Keratinocyte (primary cell): ENCODE measurements around the gene CDH13. TPM values are rescaled to one million over a fixed set of nuclear protein-coding genes. Genes with fewer than 3 reads are reported as not detected.

Experiments
- DNase-seq: peaks from one replicate; pipeline ENCODE4 v3.0.0-alpha.2; 2011; ENCODE audit warnings: low read depth, missing footprints, low spot score
- FAIRE-seq: peaks from 2 replicates; lab custom pipeline; 2011; peaks lifted over from hg19 to GRCh38; lab: Jason Lieb, UNC
- H2AFZ ChIP-seq: 2 replicates; pipeline ENCODE4 v1.6.0; 2012; ENCODE audit warnings: low read length, control low read depth, inconsistent platforms; ENCODE audit not compliant: control insufficient read depth
- H3K27ac ChIP-seq: 2 replicates; pipeline ENCODE4 v1.5.1; 2011; ENCODE audit warnings: low read length; ENCODE audit not compliant: control insufficient read depth, insufficient read depth
- H3K27me3 ChIP-seq: 3 replicates; pipeline ENCODE4 v1.6.0; 2011; ENCODE audit warnings: low read length; ENCODE audit not compliant: control insufficient read depth, insufficient read depth; ENCODE audit errors: extremely low read depth
- H3K36me3 ChIP-seq, 2 experiments: 2 replicates in 1 of 2; 3 replicates in 1 of 2; pipeline ENCODE4 v1.5.1; 2011; ENCODE audit warnings: low read length in 2 of 2, mild to moderate bottlenecking in 1 of 2; ENCODE audit not compliant: control insufficient read depth in 2 of 2, insufficient read depth in 2 of 2; ENCODE audit errors: extremely low read depth in 1 of 2
- H3K4me1 ChIP-seq: 3 replicates; pipeline ENCODE4 v1.5.1; 2011; ENCODE audit warnings: low read length; ENCODE audit not compliant: control insufficient read depth, insufficient read depth; ENCODE audit errors: extremely low read depth
- H3K4me2 ChIP-seq: 3 replicates; pipeline ENCODE4 v1.6.0; 2011; ENCODE audit warnings: low read depth, low read length; ENCODE audit not compliant: control insufficient read depth, insufficient read depth; ENCODE audit errors: extremely low read depth
- H3K4me3 ChIP-seq, 3 experiments: fragments of 200-600 bp in 1 of 3; sonication (generic) in 1 of 3; 2 replicates in 2 of 3; 3 replicates in 1 of 3; pipeline ENCODE4 v1.5.1; 2011 to 2016; ENCODE audit warnings: low read length in 3 of 3, mild to moderate bottlenecking in 3 of 3, control low read depth in 2 of 3, inconsistent platforms in 1 of 3, low read depth in 1 of 3, mixed read lengths in 1 of 3, mixed run types in 1 of 3, moderate library complexity in 1 of 3; ENCODE audit not compliant: control insufficient read depth in 2 of 3, insufficient read depth in 2 of 3; ENCODE audit errors: extremely low read depth in 1 of 3
- H3K79me2 ChIP-seq: 2 replicates; pipeline ENCODE4 v1.6.0; 2012; ENCODE audit warnings: low read length; ENCODE audit not compliant: control insufficient read depth, insufficient read depth
- H3K9ac ChIP-seq: 3 replicates; pipeline ENCODE4 v1.6.0; 2011; ENCODE audit warnings: low read length; ENCODE audit not compliant: control insufficient read depth, insufficient read depth; ENCODE audit errors: extremely low read depth
- H3K9me1 ChIP-seq: 3 replicates; pipeline ENCODE4 v1.6.0; 2011; ENCODE audit warnings: low read length; ENCODE audit not compliant: control insufficient read depth, insufficient read depth; ENCODE audit errors: extremely low read depth
- H3K9me3 ChIP-seq: 2 replicates; pipeline ENCODE4 v1.5.1; 2012; ENCODE audit warnings: low read depth, low read length; ENCODE audit not compliant: control insufficient read depth
- H4K20me1 ChIP-seq: 3 replicates; pipeline ENCODE4 v1.6.0; 2011; ENCODE audit warnings: low read length; ENCODE audit not compliant: control insufficient read depth, insufficient read depth; ENCODE audit errors: extremely low read depth
- CTCF ChIP-seq, 3 experiments: IDR thresholded peaks in 1 of 3; conservative IDR thresholded peaks in 1 of 3; optimal IDR thresholded peaks in 1 of 3; 2 replicates in 2 of 3; 3 replicates in 1 of 3; pipeline versions ENCODE3 to v1.5.1; 2011; ENCODE audit warnings: low read length in 3 of 3, mild to moderate bottlenecking in 3 of 3, moderate library complexity in 2 of 3, control low read depth in 1 of 3, inconsistent platforms in 1 of 3; ENCODE audit not compliant: insufficient read depth in 2 of 3; ENCODE audit errors: extremely low read depth in 1 of 3
- EZH2 ChIP-seq: IDR thresholded peaks from one replicate; pipeline ENCODE4 v1.6.1; 2012; ENCODE audit warnings: inconsistent platforms, mild to moderate bottlenecking, low read length, moderate library complexity
- dilution Hi-C: fragments of 300-500 bp; cut with MboI; formaldehyde crosslinking; loops from one replicate; pipeline ENCODE4 v1.7.0; 2020; ENCODE audit warnings: low sequenced_read_pairs; ENCODE audit not compliant: extremely low pct_ligation_motif_present
- polyA plus RNA-seq, 5 experiments: library from polyadenylated mRNA; depleted of rRNA in 3 of 5; stranded (reverse) in 3 of 5; stranded (forward) in 1 of 5; unstranded in 1 of 5; fragments of >200 nt; gene quantifications; 1 replicate in 1 of 5; 2 replicates in 3 of 5; 3 replicates in 1 of 5; pipeline versions ENCODE4 v1.2.1 to v1.2.3, GENCODE V29; 2011 to 2012; ENCODE audit warnings: missing spikeins in 2 of 5, low read depth in 1 of 5, low replicate concordance in 1 of 5

The CDH13 gene
- polyA plus RNA-seq, 1 donor (not counting 4 experiments of a cell fraction or from before 2014, with no cell fraction given): 111 TPM

- no peak overlapping the region for H3K4me2 ChIP-seq
- H3K4me3 ChIP-seq: no peak overlapping the region
- no peaks in the 10 kb centered on the region for H3K9me3 ChIP-seq
- H3K79me2 ChIP-seq: no peaks in the 10 kb centered on the region
- FAIRE-seq (no peak), DNase-seq (no peak)
- no peak overlapping the region for H3K9ac ChIP-seq
- no peaks in the 10 kb centered on the region for H4K20me1 ChIP-seq
- no peak overlapping the region for H3K27ac ChIP-seq
- H3K27me3 ChIP-seq: peaks cover 9% of the 10 kb centered on the region
- no peaks in the 10 kb centered on the region for H3K4me1 ChIP-seq
- no peak overlapping the region for H2AFZ ChIP-seq
- no peaks in the 10 kb centered on the region for H3K9me1 ChIP-seq
- dilution Hi-C loops: no loop called here
- no peaks in the 10 kb centered on the region for H3K36me3 ChIP-seq
- TF ChIP-seq CTCF (optimal IDR thresholded peaks at IDR 0.05 in 1 of 3, IDR thresholded peaks at IDR 0.05 in 1 of 3, conservative IDR thresholded peaks at IDR 0.05 in 1 of 3; ENCODE audit: extremely low read depth in 1 of 3, insufficient read depth in 2 of 3, low read length in 3 of 3) (no peak), EZH2 (no peak)
These were observed 1191.5 kb downstream of the CDH13 start for GRCh38 chr16:83818276-83818675.

- FAIRE-seq (no peak), DNase-seq (no peak)
- H4K20me1 ChIP-seq: no peaks in the 10 kb centered on the region
- no peaks in the 10 kb centered on the region for H3K9me3 ChIP-seq
- no peaks in the 10 kb centered on the region for H3K4me1 ChIP-seq
- TF ChIP-seq CTCF (optimal IDR thresholded peaks at IDR 0.05 in 1 of 3, IDR thresholded peaks at IDR 0.05 in 1 of 3, conservative IDR thresholded peaks at IDR 0.05 in 1 of 3; ENCODE audit: extremely low read depth in 1 of 3, insufficient read depth in 2 of 3, low read length in 3 of 3) (no peak), EZH2 (no peak)
- no peak overlapping the region for H3K4me2 ChIP-seq
- H2AFZ ChIP-seq: no peak overlapping the region
- peaks cover 9% of the 10 kb centered on the region for H3K27me3 ChIP-seq
- H3K9me1 ChIP-seq: no peaks in the 10 kb centered on the region
- H3K27ac ChIP-seq: no peak overlapping the region
- dilution Hi-C loops: no loop called here
- no peaks in the 10 kb centered on the region for H3K79me2 ChIP-seq
- no peak overlapping the region for H3K9ac ChIP-seq
- no peaks in the 10 kb centered on the region for H3K36me3 ChIP-seq
- H3K4me3 ChIP-seq: no peak overlapping the region
These were observed 1192.6 kb downstream of the CDH13 start for GRCh38 chr16:83819361-83819760.
